IMR-90 (cell line): ENCODE measurements around the gene CHMP6.

ENCODE experiments used
- BHLHE40 ChIP-seq: fragments of 150-350 bp; IDR thresholded peaks from 2 replicates; pipeline ENCODE4 v1.6.1; 2016; ENCODE audit warnings: mild to moderate bottlenecking, low read depth, low read length
- CEBPB ChIP-seq: IDR thresholded peaks from 2 replicates; pipeline ENCODE4 v1.6.1; 2012; ENCODE audit warnings: low read depth, low read length, improper control_type of control experiment
- CHD1 ChIP-seq: IDR thresholded peaks from 2 replicates; pipeline ENCODE4 v1.6.1; 2012; ENCODE audit warnings: low read depth, low read length, improper control_type of control experiment
- FOS ChIP-seq: fragments of 150-350 bp; IDR thresholded peaks from 2 replicates; pipeline ENCODE4 v1.6.1; 2016; ENCODE audit warnings: low read depth, low read length
- POLR2A ChIP-seq: IDR thresholded peaks from 2 replicates; pipeline ENCODE4 v1.6.1; 2012; ENCODE audit warnings: mild to moderate bottlenecking, low read depth, low read length
- RFX5 ChIP-seq: IDR thresholded peaks from 2 replicates; pipeline ENCODE4 v1.8.0; 2012; ENCODE audit warnings: low read depth, mild to moderate bottlenecking, low read length, moderate library complexity
- TF ChIP-seq, protein P1 (sequence below): conservative IDR thresholded peaks from 2 replicates; pipeline ENCODE4 v1.5.1; 2012; ENCODE audit warnings: mild to moderate bottlenecking, low read depth, low read length, improper control_type of control experiment
- TF ChIP-seq, protein P2 (sequence below): fragments of 150-350 bp; IDR thresholded peaks from 2 replicates; pipeline ENCODE4 v1.6.1; 2017; ENCODE audit warnings: mild to moderate bottlenecking, antibody characterized with exemption, low read length, low read depth
- TF ChIP-seq, protein P3 (sequence below): fragments of 150-350 bp; IDR thresholded peaks from 2 replicates; pipeline ENCODE4 v1.6.1; 2016; ENCODE audit warnings: low read depth, mild to moderate bottlenecking, low read length, moderate library complexity, borderline replicate concordance

DNA sequence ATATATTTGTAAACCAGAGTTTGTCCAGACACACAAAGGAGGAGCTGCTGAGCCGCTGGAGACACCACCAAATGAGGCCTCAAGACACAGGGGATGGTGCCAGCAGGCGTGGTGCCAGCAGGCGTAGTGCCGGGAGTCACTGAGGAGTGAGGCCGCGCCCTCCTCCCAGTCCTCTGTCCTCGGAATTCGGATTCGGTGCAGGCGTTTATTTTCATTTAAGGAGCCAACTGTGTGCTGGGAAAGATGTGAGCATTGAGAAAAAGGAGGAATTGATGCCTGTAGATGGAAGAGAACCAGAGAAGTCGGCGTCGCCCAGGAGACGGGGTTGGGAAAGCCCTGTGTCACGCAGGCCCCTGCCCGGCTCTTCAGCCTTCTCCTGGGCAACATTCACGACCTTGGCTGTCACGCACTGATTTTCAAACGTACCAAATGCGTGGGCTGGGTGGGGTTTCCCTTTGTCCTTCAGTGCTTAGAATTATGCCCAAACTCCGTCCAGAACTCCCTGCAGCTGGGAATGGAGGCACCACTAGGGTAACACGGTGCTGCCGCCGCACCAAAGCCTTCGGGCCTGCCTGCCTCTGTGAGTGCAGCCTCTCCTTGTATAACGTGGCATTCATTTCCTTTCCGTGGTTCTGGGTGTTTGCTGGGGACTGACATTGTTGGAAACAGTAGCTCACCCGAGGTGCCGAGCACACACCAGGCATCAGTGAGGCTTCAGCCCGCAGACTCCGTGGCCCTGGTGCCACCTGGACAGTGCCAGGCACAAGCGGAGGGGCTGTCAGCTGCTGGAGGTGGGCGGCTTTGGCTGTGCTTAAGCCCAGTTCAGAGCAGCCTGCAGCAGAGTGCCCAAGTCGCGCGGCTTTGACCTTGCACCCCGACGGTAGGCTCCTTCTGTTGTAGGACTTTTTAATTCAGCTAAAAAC is 49.0 kb upstream of the CHMP6 start:
- TF ChIP-seq, protein P1, sequence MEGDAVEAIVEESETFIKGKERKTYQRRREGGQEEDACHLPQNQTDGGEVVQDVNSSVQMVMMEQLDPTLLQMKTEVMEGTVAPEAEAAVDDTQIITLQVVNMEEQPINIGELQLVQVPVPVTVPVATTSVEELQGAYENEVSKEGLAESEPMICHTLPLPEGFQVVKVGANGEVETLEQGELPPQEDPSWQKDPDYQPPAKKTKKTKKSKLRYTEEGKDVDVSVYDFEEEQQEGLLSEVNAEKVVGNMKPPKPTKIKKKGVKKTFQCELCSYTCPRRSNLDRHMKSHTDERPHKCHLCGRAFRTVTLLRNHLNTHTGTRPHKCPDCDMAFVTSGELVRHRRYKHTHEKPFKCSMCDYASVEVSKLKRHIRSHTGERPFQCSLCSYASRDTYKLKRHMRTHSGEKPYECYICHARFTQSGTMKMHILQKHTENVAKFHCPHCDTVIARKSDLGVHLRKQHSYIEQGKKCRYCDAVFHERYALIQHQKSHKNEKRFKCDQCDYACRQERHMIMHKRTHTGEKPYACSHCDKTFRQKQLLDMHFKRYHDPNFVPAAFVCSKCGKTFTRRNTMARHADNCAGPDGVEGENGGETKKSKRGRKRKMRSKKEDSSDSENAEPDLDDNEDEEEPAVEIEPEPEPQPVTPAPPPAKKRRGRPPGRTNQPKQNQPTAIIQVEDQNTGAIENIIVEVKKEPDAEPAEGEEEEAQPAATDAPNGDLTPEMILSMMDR = 0 out of 2 replicates have a peak, but pooled peaks have one; percentile 13
- TF ChIP-seq, protein P2, sequence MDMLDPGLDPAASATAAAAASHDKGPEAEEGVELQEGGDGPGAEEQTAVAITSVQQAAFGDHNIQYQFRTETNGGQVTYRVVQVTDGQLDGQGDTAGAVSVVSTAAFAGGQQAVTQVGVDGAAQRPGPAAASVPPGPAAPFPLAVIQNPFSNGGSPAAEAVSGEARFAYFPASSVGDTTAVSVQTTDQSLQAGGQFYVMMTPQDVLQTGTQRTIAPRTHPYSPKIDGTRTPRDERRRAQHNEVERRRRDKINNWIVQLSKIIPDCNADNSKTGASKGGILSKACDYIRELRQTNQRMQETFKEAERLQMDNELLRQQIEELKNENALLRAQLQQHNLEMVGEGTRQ = no peak
- TF ChIP-seq RFX5 (no peak), POLR2A (no peak), BHLHE40 (no peak), CHD1 (no peak), FOS (no peak), CEBPB (no peak)
- TF ChIP-seq, protein P3, sequence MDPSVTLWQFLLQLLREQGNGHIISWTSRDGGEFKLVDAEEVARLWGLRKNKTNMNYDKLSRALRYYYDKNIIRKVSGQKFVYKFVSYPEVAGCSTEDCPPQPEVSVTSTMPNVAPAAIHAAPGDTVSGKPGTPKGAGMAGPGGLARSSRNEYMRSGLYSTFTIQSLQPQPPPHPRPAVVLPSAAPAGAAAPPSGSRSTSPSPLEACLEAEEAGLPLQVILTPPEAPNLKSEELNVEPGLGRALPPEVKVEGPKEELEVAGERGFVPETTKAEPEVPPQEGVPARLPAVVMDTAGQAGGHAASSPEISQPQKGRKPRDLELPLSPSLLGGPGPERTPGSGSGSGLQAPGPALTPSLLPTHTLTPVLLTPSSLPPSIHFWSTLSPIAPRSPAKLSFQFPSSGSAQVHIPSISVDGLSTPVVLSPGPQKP = no peak
